M059J (cell line): Measurements from ENCODE around the gene SULT1C2. TPM values are rescaled to one million over a fixed set of nuclear protein-coding genes. Genes with fewer than 3 reads are reported as not detected.
"Not testable (repeated sequence)": the region's sequence is repeated elsewhere in the genome, so short reads cannot be mapped to it uniquely, and the experiment has no call there.

ENCODE experiments used
- DNase-seq: peaks from one replicate; pipeline ENCODE4 v3.0.0-alpha.2; 2012; ENCODE audit warnings: low read depth
- total RNA-seq: library from RNA; depleted of rRNA; stranded (reverse); fragments of >200 nt; shearing (Covaris generic); gene quantifications from 2 replicates; pipeline ENCODE4 v1.2.3, GENCODE V29; 2014; rRNA removed

SULT1C2 gene
- total RNA-seq, 1 experiment from 2014 or later, result 0.22 TPM

GRCh38 chr2:108351889-108352288 is 63.2 kb downstream of the SULT1C2 start:
- DNase-seq, result no peak

GRCh38 chr2:108354136-108354535 is 65.4 kb downstream of the SULT1C2 start:
- no peak for DNase-seq

DNA sequence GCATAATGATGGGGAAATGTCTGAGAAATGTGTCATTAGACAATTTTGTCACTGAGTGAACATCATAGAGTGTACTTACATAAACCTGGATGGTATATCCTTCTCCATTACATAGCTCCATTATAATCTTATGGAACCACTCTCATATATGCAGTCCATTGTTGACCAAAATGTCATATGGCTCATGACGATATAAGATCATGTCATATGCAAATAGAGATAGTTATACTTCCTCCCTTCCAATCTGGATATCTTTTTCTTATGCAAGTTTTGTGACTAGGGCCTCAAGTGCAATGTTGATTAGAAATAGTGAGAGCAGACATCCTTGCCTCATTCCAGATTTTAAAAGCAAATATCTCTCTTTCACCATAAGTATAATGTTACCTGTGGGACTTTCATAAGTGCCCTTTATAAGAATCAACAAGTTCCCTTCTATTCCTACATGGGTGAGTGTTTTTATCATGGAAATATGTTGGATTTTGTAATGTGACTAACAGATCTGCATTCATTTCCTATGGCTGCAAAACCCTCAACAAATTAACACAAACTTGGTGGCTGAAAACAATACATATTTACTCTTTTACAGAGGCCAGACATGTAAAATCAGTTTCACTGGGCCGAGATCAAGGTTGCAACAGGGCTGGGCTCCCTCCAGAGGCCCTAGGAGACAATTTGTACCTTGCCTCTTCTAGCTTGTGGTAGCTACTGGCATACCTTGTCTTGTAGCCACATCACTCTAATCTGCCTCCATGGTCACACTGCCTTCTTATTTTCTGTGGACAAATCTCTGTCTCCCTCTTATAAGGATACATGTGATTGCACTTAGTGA is 67.4 kb downstream of the SULT1C2 start:
- no peak for DNase-seq

DNA sequence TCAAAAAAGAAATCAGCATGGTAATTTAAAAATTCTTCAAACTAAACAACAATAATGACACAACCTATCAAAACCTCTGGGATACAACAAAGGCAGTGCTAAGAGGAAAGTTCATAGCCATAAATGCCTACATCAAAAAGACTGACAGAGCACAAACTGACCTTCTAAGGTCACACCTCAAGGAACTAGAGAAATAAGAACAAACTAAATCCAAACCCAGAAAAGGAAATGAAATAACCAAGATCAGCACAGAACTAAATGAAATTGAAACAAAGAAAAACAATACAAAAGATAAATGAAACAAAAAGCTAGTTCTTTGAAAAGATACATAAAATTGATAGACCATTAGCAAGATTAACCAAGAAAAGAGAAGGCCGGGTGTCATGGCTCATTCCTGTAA is 70.6 kb downstream of the SULT1C2 start:
- DNase-seq, result not testable (repeated sequence)

Other genes starting within 250 kb of the SULT1C2 start
- not detected in 2 replicates for gene SULT1C3, start 48.9 kb upstream of the SULT1C2 start, total RNA-seq
- not detected in 2 replicates for gene SULT1C4, start 89.1 kb downstream of the SULT1C2 start, total RNA-seq
- gene GCC2, start 160.3 kb downstream of the SULT1C2 start, total RNA-seq, result 7.6 and 9.1 TPM in 2 replicates
- gene LIMS1, start 245.6 kb downstream of the SULT1C2 start, total RNA-seq, result 20.3 and 37.8 TPM in 2 replicates